HepG2 (cell line): ENCODE results near the gene KCNT1.

ENCODE experiments used
- CEBPG ChIP-seq: IDR thresholded peaks from 2 replicates; pipeline ENCODE4 v1.6.1; 2016
- CTCF ChIP-seq: sonication (generic); formaldehyde crosslinking; IDR thresholded peaks from 2 replicates; pipeline ENCODE4 v1.5.0; 2020; ENCODE audit warnings: mild to moderate bottlenecking, missing genetic modification reagents, moderate library complexity
- KDM5B ChIP-seq: sonication (generic); formaldehyde crosslinking; IDR thresholded peaks from 2 replicates; pipeline ENCODE4 v1.4.0; 2020; ENCODE audit warnings: missing genetic modification reagents, mild to moderate bottlenecking, borderline replicate concordance
- NFKBIZ ChIP-seq: IDR thresholded peaks from 2 replicates; pipeline ENCODE4 v1.6.1; 2018; ENCODE audit warnings: missing genetic modification reagents, missing compliant biosample characterization
- NR3C1 ChIP-seq: sonication (generic); formaldehyde crosslinking; IDR thresholded peaks from 2 replicates; pipeline ENCODE4 v1.4.0; 2020; ENCODE audit warnings: missing genetic modification reagents
- REST ChIP-seq, 2 experiments: IDR thresholded peaks; 2 replicates each; pipeline ENCODE4 v1.6.1; 2011 to 2012; ENCODE audit warnings: low read length in 2 of 2, borderline replicate concordance in 1 of 2, low read depth in 1 of 2, mild to moderate bottlenecking in 1 of 2, moderate library complexity in 1 of 2

- TF ChIP-seq CTCF = no peak
- no peak for TF ChIP-seq REST (IDR thresholded peaks at IDR 0.05; ENCODE audit: borderline replicate concordance in 1 of 2, low read depth in 1 of 2, low read length in 2 of 2)
- TF ChIP-seq NR3C1 (CRISPR knock-in tag) = no peak
- no peak for TF ChIP-seq KDM5B (CRISPR knock-in tag)
- no peak for TF ChIP-seq CEBPG (CRISPR knock-in tag)
- no peak for TF ChIP-seq NFKBIZ (CRISPR knock-in tag)
Measured at GRCh38 chr9:135766707-135767106, 64.7 kb downstream of the KCNT1 start.
